ENCODE results near the gene DEFB112.

The DEFB112 gene

DNA sequence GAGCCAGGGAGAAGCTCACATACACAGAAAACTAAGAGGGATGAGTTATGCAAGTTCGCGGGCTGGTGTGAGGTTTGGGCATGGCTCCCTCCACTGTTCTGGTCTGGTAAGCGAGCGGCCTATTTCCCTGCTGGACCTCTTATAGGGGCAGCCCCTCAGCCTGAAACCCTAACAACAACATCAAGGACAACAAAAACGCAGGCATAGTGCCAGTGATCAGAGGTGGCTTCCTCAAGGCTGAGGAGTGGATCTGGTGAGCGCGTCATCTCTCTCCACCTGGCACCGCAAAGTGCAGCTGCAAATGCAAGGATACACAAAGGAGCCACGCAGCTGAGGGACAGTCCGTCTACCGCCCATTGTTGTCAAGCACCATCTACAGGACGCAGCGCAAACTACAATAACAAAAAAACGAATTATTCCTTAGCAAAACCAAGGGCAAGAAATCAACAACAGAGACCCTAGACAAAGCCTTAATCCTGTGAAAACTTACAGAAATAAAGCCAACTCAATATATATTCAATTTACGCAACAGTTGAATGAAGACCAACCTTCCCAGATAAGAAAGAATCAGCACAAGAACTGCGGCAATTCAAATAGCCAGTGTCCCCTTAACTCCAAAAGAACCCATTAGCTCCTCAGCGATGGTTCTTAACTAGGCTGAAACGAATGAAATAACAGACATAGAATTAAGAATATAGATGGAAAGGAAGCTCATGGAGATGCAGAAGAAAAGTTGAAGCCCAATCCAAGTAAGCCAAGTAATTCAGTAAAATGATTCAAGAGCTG is 18.8 kb downstream of the DEFB112 start:
- peak; percentile 86 for DNase-seq
- H3K4me2 ChIP-seq (ENCODE audit: low read length) = peak overlapping the region; percentile 41
- WGBS (ENCODE audit: extremely low coverage, insufficient coverage, low lambda C conversion rate) = no CpG with 5 or more reads among the region's 18 CpGs
- no peak overlapping the region for H3K23ac ChIP-seq (ENCODE audit: low read length)
- H3K18ac ChIP-seq (ENCODE audit: low read length) = no peak overlapping the region
- no peak overlapping the region for H2BK15ac ChIP-seq (replicated peaks; ENCODE audit: low read depth)
- H4K5ac ChIP-seq (ENCODE audit: low read length) = no peak overlapping the region
- H2BK5ac ChIP-seq (ENCODE audit: low read length) = no peak overlapping the region
- no peaks in the 10 kb centered on the region for H3K4me1 ChIP-seq (ENCODE audit: control insufficient read depth, low read depth, low read length)
- H2AK5ac ChIP-seq (ENCODE audit: low read length) = no peak overlapping the region
- H4K8ac ChIP-seq (ENCODE audit: low read depth, low read length) = no peak overlapping the region
- no peaks in the 10 kb centered on the region for H3K27me3 ChIP-seq (ENCODE audit: insufficient read depth, low read length, poor library complexity)
- H2BK120ac ChIP-seq (ENCODE audit: low read depth, low read length) = no peak overlapping the region
- H3K9ac ChIP-seq (ENCODE audit: low read length) = no peak overlapping the region
- H3K4me3 ChIP-seq (ENCODE audit: low read length) = no peak overlapping the region
- H3K4ac ChIP-seq (ENCODE audit: low read depth, low read length) = no peak overlapping the region
- no peak overlapping the region for H3K27ac ChIP-seq (ENCODE audit: low read depth, low read length)
- H3K36me3 ChIP-seq (ENCODE audit: control insufficient read depth, insufficient read depth, low read length) = no peaks in the 10 kb centered on the region
- no peaks in the 10 kb centered on the region for H3K79me1 ChIP-seq (ENCODE audit: low read length)
- peak overlapping the region; percentile 78 for H3K56ac ChIP-seq (ENCODE audit: low read length)
- H3K79me2 ChIP-seq (ENCODE audit: control insufficient read depth, insufficient read depth, low read length) = no peaks in the 10 kb centered on the region

DNA sequence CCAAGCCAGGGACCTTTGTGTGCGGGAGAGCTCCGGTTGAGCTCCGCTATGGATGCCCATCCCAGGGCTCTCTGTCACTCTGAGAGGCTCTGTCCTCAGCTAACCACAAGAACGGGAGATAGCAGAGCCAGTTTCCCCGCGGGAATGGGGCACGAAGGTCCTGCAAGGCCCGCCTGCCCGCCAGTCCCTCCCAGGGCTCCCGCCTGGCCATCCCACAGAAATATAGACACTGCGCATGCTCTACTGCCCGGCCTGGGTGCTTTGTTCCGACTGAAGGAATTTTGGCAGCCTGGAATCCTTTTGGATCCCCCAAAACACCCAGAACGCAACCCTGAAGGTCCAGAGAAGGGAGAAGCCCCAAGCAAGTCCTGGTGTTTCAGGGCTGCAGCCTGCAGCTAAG is 19.4 kb downstream of the DEFB112 start:
- Histone ChIP-seq H3K23ac (ENCODE audit: low read length) (no peak overlapping the region), H3K4me3 (ENCODE audit: low read length) (no peak overlapping the region), H3K27me3 (ENCODE audit: insufficient read depth, low read length, poor library complexity) (no peaks in the 10 kb centered on the region), H4K5ac (ENCODE audit: low read length) (no peak overlapping the region), H3K4me2 (ENCODE audit: low read length) (no peak overlapping the region), H2BK15ac (replicated peaks; ENCODE audit: low read depth) (no peak overlapping the region), H2BK120ac (ENCODE audit: low read depth, low read length) (no peak overlapping the region), H3K36me3 (ENCODE audit: control insufficient read depth, insufficient read depth, low read length) (no peaks in the 10 kb centered on the region), H3K4me1 (ENCODE audit: control insufficient read depth, low read depth, low read length) (no peaks in the 10 kb centered on the region), H3K79me1 (ENCODE audit: low read length) (no peaks in the 10 kb centered on the region), H3K56ac (ENCODE audit: low read length) (peak overlapping the region; percentile 19), H3K27ac (ENCODE audit: low read depth, low read length) (no peak overlapping the region), H4K8ac (ENCODE audit: low read depth, low read length) (no peak overlapping the region), H3K9ac (ENCODE audit: low read length) (no peak overlapping the region), H3K18ac (ENCODE audit: low read length) (no peak overlapping the region), H3K79me2 (ENCODE audit: control insufficient read depth, insufficient read depth, low read length) (no peaks in the 10 kb centered on the region), H3K4ac (ENCODE audit: low read depth, low read length) (no peak overlapping the region), H2BK5ac (ENCODE audit: low read length) (no peak overlapping the region), H2AK5ac (ENCODE audit: low read length) (no peak overlapping the region)
- peak; percentile 0 for DNase-seq
- WGBS (ENCODE audit: extremely low coverage, insufficient coverage, low lambda C conversion rate) = no CpG with 5 or more reads among the region's 14 CpGs

DNA sequence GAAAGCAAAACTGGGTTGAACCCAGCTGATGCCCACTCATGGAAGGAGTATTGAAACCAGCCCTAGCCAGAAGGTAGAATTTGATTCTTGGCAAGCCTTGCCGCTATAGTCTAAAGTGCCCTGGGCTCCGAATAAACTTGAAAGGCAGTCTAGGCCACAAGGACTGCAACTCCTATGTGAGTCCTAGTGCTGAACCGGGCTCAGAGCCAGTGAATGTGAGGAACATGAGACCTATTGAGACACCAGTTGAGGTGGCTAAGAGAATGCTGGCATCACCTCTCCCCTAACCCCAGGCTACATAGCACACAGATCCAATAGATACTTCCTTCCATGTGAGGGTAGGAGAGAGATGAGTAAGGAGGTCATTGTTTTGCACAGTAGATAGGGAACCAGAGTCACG is 24.5 kb downstream of the DEFB112 start:
- no CpG with 5 or more reads among the region's 4 CpGs for WGBS (ENCODE audit: extremely low coverage, insufficient coverage, low lambda C conversion rate)

DNA sequence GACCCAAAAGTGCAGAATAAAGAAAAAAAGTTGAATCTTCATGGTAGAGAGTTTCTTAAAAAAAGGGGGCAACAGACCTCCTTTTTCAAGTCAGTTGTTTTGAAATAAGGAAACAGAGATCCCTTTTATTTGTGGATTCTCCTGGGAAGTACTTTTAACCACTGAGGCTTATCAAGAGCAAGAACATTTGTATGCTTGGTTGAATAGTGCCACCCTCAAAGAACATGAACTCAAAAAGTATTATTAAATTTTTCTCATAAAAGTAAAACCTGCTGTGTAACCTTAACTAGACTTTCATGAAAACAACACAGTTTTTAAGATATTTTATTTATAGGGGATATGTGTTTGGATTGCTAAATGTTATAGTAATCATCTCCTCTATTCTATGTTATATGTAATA is 27.8 kb downstream of the DEFB112 start, which contains the start of gene DEFB110:
TSS of gene DEFB110 (minus strand) at position 101 of the 400 bp plus-strand sequence. CDS start at position 42, 59 bp downstream.
- H2BK5ac ChIP-seq (ENCODE audit: low read length) = no peak within 1 kb of the TSS
- H3K27me3 ChIP-seq (ENCODE audit: insufficient read depth, low read length, poor library complexity) = no peaks in the 10 kb centered on the region
- H3K4me2 ChIP-seq (ENCODE audit: low read length) = no peak within 1 kb of the TSS
- H3K79me2 ChIP-seq (ENCODE audit: control insufficient read depth, insufficient read depth, low read length) = no peaks in the 10 kb centered on the region
- no peak within 1 kb of the TSS for H3K4me3 ChIP-seq (ENCODE audit: low read length)
- no peak within 1 kb of the TSS for H2AK5ac ChIP-seq (ENCODE audit: low read length)
- H3K56ac ChIP-seq (ENCODE audit: low read length) = no peak within 1 kb of the TSS
- no peak within 1 kb of the TSS for H2BK120ac ChIP-seq (ENCODE audit: low read depth, low read length)
- no peaks in the 10 kb centered on the region for H3K36me3 ChIP-seq (ENCODE audit: control insufficient read depth, insufficient read depth, low read length)
- no peak within 1 kb of the TSS for H2BK15ac ChIP-seq (replicated peaks; ENCODE audit: low read depth)
- H3K79me1 ChIP-seq (ENCODE audit: low read length) = no peaks in the 10 kb centered on the region
- no peaks in the 10 kb centered on the region for H3K4me1 ChIP-seq (ENCODE audit: control insufficient read depth, low read depth, low read length)
- no peak within 1 kb of the TSS for H4K5ac ChIP-seq (ENCODE audit: low read length)
- H3K9ac ChIP-seq (ENCODE audit: low read length) = no peak within 1 kb of the TSS
- H4K8ac ChIP-seq (ENCODE audit: low read depth, low read length) = no peak within 1 kb of the TSS
- H3K27ac ChIP-seq (ENCODE audit: low read depth, low read length) = no peak within 1 kb of the TSS
- no peak within 1 kb of the TSS for H3K23ac ChIP-seq (ENCODE audit: low read length)
- no peak within 1 kb of the TSS for H3K4ac ChIP-seq (ENCODE audit: low read depth, low read length)
- DNase-seq = no peak
- H3K18ac ChIP-seq (ENCODE audit: low read length) = no peak within 1 kb of the TSS

More for the DNA sequence above, 24.5 kb downstream of the DEFB112 start:
- no peak overlapping the region for H2BK120ac ChIP-seq (ENCODE audit: low read depth, low read length)
- H2AK5ac ChIP-seq (ENCODE audit: low read length) = no peak overlapping the region
- no peak overlapping the region for H4K5ac ChIP-seq (ENCODE audit: low read length)
- H3K79me1 ChIP-seq (ENCODE audit: low read length) = no peaks in the 10 kb centered on the region
- no peaks in the 10 kb centered on the region for H3K27me3 ChIP-seq (ENCODE audit: insufficient read depth, low read length, poor library complexity)
- no peak overlapping the region for H2BK5ac ChIP-seq (ENCODE audit: low read length)
- no peak overlapping the region for H4K8ac ChIP-seq (ENCODE audit: low read depth, low read length)
- H3K9ac ChIP-seq (ENCODE audit: low read length) = no peak overlapping the region
- no peak overlapping the region for H3K23ac ChIP-seq (ENCODE audit: low read length)
- DNase-seq = no peak
- H3K4me1 ChIP-seq (ENCODE audit: control insufficient read depth, low read depth, low read length) = no peaks in the 10 kb centered on the region
- H3K36me3 ChIP-seq (ENCODE audit: control insufficient read depth, insufficient read depth, low read length) = no peaks in the 10 kb centered on the region
- no peak overlapping the region for H3K56ac ChIP-seq (ENCODE audit: low read length)
- H2BK15ac ChIP-seq (replicated peaks; ENCODE audit: low read depth) = no peak overlapping the region
- H3K4me2 ChIP-seq (ENCODE audit: low read length) = no peak overlapping the region
- no peak overlapping the region for H3K27ac ChIP-seq (ENCODE audit: low read depth, low read length)
- no peak overlapping the region for H3K4me3 ChIP-seq (ENCODE audit: low read length)
- no peak overlapping the region for H3K4ac ChIP-seq (ENCODE audit: low read depth, low read length)
- no peak overlapping the region for H3K18ac ChIP-seq (ENCODE audit: low read length)
- no peaks in the 10 kb centered on the region for H3K79me2 ChIP-seq (ENCODE audit: control insufficient read depth, insufficient read depth, low read length)

DNA sequence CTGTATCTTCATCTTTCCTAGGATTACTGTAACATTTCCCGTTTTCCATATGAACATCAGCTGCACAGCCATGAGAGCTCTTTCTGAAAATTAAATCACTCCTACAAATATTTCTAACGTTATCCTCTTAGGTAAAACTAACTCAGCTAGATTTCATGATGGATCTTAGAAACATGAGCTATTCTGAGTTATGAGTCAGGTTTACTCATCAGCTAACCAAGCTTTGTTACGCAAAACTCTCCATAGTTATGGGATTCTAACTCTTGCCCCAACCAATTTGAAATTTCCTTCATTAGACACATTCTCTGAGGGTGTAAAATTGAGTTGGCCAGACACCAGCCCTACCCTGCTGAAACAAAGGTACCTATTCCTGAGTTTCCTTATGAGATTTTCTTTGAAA is 41.9 kb downstream of the DEFB112 start:
- Histone ChIP-seq H4K8ac (ENCODE audit: low read depth, low read length) (no peak overlapping the region), H2BK15ac (replicated peaks; ENCODE audit: low read depth) (no peak overlapping the region), H3K4me3 (ENCODE audit: low read length) (no peak overlapping the region), H3K9ac (ENCODE audit: low read length) (no peak overlapping the region), H3K36me3 (ENCODE audit: control insufficient read depth, insufficient read depth, low read length) (no peaks in the 10 kb centered on the region), H3K4me2 (ENCODE audit: low read length) (no peak overlapping the region), H3K4ac (ENCODE audit: low read depth, low read length) (no peak overlapping the region), H2AK5ac (ENCODE audit: low read length) (no peak overlapping the region), H3K18ac (ENCODE audit: low read length) (no peak overlapping the region), H2BK120ac (ENCODE audit: low read depth, low read length) (no peak overlapping the region), H4K5ac (ENCODE audit: low read length) (no peak overlapping the region), H3K27ac (ENCODE audit: low read depth, low read length) (no peak overlapping the region), H2BK5ac (ENCODE audit: low read length) (no peak overlapping the region), H3K79me2 (ENCODE audit: control insufficient read depth, insufficient read depth, low read length) (no peaks in the 10 kb centered on the region), H3K23ac (ENCODE audit: low read length) (no peak overlapping the region), H3K4me1 (ENCODE audit: control insufficient read depth, low read depth, low read length) (no peaks in the 10 kb centered on the region), H3K79me1 (ENCODE audit: low read length) (no peaks in the 10 kb centered on the region), H3K27me3 (ENCODE audit: insufficient read depth, low read length, poor library complexity) (no peaks in the 10 kb centered on the region), H3K56ac (ENCODE audit: low read length) (no peak overlapping the region)
- WGBS (ENCODE audit: extremely low coverage, insufficient coverage, low lambda C conversion rate) = no CpG with 5 or more reads among the region's 3 CpGs
- no peak for DNase-seq

DNA sequence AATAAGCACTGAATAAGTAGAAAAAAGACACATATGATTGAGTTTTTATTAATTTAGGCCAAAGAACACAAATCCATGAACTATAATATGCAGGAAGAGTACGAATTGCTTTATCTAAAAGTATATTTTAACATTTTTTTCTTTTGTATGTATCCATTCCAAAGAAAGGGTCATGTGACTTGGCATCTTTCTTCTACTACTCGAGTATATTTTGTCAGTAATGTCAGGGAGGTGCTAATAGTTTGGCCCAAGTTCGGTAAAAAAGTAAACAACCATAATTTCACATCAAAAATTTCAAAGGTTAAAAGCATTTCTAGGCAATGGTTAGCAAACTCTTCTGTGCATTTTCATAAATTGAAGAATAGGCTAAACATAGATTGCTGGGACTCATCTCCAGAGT is 46.6 kb downstream of the DEFB112 start:
- Histone ChIP-seq H3K36me3 (ENCODE audit: control insufficient read depth, insufficient read depth, low read length) (no peaks in the 10 kb centered on the region), H3K27ac (ENCODE audit: low read depth, low read length) (no peak overlapping the region), H4K5ac (ENCODE audit: low read length) (no peak overlapping the region), H3K56ac (ENCODE audit: low read length) (no peak overlapping the region), H3K4me2 (ENCODE audit: low read length) (no peak overlapping the region), H3K4me3 (ENCODE audit: low read length) (no peak overlapping the region), H3K23ac (ENCODE audit: low read length) (no peak overlapping the region), H3K9ac (ENCODE audit: low read length) (no peak overlapping the region), H3K27me3 (ENCODE audit: insufficient read depth, low read length, poor library complexity) (no peaks in the 10 kb centered on the region), H2BK15ac (replicated peaks; ENCODE audit: low read depth) (no peak overlapping the region), H2AK5ac (ENCODE audit: low read length) (no peak overlapping the region), H3K79me1 (ENCODE audit: low read length) (no peaks in the 10 kb centered on the region), H3K18ac (ENCODE audit: low read length) (no peak overlapping the region), H2BK5ac (ENCODE audit: low read length) (no peak overlapping the region), H3K4me1 (ENCODE audit: control insufficient read depth, low read depth, low read length) (no peaks in the 10 kb centered on the region), H2BK120ac (ENCODE audit: low read depth, low read length) (no peak overlapping the region), H3K79me2 (ENCODE audit: control insufficient read depth, insufficient read depth, low read length) (no peaks in the 10 kb centered on the region), H4K8ac (ENCODE audit: low read depth, low read length) (no peak overlapping the region), H3K4ac (ENCODE audit: low read depth, low read length) (no peak overlapping the region)
- no CpG with 5 or more reads among the region's 3 CpGs for WGBS (ENCODE audit: extremely low coverage, insufficient coverage, low lambda C conversion rate)
- DNase-seq = no peak

All from mesendoderm (in vitro differentiated cells).